Measurements from ENCODE around the gene GLB1L3.

Gene GLB1L3

GRCh38 chr11:134346101-134346975 is 70.2 kb downstream of the GLB1L3 start:
- no peak for DNase-seq

DNA sequence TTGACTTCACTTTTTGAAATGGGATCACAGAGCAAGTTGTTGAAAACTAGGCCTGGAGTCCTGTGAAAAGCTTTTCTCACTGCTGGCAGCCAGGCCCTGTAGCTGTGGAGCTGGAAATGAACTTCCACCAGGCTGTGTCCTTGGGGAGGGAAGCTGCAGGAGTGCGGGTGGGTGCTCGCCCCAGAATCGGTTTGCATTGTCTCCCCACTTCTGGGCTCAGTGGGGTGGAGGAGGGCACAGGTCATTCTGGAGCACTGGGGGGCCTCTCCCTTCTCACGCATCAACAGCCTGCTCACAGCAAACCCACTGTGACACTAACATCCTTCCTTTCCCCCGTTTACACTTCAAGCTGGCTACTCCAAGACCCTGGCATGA is 70.8 kb downstream of the GLB1L3 start:
- DNase-seq = no peak
- TF ChIP-seq, protein P1, sequence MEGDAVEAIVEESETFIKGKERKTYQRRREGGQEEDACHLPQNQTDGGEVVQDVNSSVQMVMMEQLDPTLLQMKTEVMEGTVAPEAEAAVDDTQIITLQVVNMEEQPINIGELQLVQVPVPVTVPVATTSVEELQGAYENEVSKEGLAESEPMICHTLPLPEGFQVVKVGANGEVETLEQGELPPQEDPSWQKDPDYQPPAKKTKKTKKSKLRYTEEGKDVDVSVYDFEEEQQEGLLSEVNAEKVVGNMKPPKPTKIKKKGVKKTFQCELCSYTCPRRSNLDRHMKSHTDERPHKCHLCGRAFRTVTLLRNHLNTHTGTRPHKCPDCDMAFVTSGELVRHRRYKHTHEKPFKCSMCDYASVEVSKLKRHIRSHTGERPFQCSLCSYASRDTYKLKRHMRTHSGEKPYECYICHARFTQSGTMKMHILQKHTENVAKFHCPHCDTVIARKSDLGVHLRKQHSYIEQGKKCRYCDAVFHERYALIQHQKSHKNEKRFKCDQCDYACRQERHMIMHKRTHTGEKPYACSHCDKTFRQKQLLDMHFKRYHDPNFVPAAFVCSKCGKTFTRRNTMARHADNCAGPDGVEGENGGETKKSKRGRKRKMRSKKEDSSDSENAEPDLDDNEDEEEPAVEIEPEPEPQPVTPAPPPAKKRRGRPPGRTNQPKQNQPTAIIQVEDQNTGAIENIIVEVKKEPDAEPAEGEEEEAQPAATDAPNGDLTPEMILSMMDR (IDR thresholded peaks at IDR 0.05; ENCODE audit: low read depth, low read length, missing control alignments) = no peak
- H3K36me3 ChIP-seq (replicated peaks) = no peaks in the 10 kb centered on the region

More at GRCh38 chr11:134346101-134346975, 70.2 kb downstream of the GLB1L3 start:
- H3K4me3 ChIP-seq (ENCODE audit: low read depth, low read length) = no peak overlapping the region
- in situ Hi-C loops (cut with HindIII; ENCODE audit: low pct_ligation_motif_present, low sequenced_read_pairs) = no loop called here
- no peaks in the 10 kb centered on the region for H3K36me3 ChIP-seq (replicated peaks)
- H3K27ac ChIP-seq = no peak overlapping the region
- H3K27me3 ChIP-seq (replicated peaks) = no peaks in the 10 kb centered on the region
- TF ChIP-seq, protein P1 (IDR thresholded peaks at IDR 0.05; ENCODE audit: low read depth, low read length, missing control alignments) = no peak

DNA sequence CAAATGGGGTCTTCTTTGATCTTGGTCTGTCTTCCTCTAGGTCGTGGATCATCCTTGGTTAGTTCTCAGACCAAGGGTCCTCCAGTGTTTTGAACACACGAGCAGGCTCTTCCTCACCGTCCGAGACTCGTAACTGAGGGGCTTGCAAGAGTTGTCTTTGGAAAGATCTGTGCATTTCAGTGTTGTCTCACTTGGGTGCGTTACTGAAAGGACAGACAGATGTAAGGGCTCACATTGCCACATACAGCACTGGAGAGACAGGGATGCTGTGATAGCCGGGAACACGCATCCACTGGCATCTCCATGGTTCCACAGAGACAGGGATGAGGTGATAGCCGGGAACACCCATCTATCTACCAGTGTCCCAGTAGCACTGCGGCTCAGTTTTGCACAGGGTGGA is 71.3 kb downstream of the GLB1L3 start:
- no peak overlapping the region for H3K4me3 ChIP-seq (ENCODE audit: low read depth, low read length)
- H3K36me3 ChIP-seq (replicated peaks) = no peaks in the 10 kb centered on the region
- TF ChIP-seq, protein P1 (IDR thresholded peaks at IDR 0.05; ENCODE audit: low read depth, low read length, missing control alignments) = no peak
- in situ Hi-C loops (cut with HindIII; ENCODE audit: low pct_ligation_motif_present, low sequenced_read_pairs) = no loop called here
- H3K27ac ChIP-seq = no peak overlapping the region
- H3K27me3 ChIP-seq (replicated peaks) = no peaks in the 10 kb centered on the region
- no peak for DNase-seq

More for the DNA sequence above, 70.8 kb downstream of the GLB1L3 start:
- Histone ChIP-seq H3K27ac (no peak overlapping the region), H3K4me3 (ENCODE audit: low read depth, low read length) (no peak overlapping the region), H3K27me3 (replicated peaks) (no peaks in the 10 kb centered on the region)
- in situ Hi-C loops (cut with HindIII; ENCODE audit: low pct_ligation_motif_present, low sequenced_read_pairs) = no loop called here

DNA sequence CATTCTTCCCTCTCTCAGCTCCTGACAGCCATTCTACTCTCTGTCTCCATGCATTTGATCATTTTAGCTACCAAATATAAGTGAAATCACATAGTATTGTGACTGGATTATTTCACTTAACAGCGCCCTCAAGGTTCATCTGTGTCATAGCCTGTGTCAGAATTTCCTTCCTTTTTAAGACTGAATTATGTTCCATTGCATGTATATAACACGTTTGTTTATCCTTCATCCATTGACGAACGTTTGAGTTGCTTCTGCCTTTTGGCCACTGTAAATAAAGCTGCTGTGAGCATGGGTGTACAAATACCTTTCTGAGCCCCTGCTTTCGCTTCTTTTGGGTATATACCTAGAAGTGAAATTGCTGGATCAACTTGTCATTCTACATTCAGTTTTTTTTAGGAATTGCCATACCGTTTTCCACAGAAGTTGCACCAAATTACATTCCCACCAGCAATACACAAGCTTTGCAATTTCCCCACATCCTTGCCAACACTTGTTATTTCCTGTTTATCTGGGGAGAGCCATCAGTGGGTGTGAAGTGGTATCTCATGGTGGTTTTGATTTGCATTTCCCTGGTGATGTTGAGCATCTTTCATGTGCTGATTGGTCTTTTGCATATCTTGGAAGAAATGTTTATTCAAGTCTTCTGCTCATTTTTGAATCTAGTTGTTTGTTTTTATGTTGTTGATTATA is 73.1 kb downstream of the GLB1L3 start:
- TF ChIP-seq, protein P1 (IDR thresholded peaks at IDR 0.05; ENCODE audit: low read depth, low read length, missing control alignments) = no peak
- Histone ChIP-seq H3K36me3 (replicated peaks) (no peaks in the 10 kb centered on the region), H3K27me3 (replicated peaks) (no peaks in the 10 kb centered on the region), H3K4me3 (ENCODE audit: low read depth, low read length) (no peak overlapping the region), H3K27ac (no peak overlapping the region)
- in situ Hi-C loops (cut with HindIII; ENCODE audit: low pct_ligation_motif_present, low sequenced_read_pairs) = no loop called here
- DNase-seq = no peak

DNA sequence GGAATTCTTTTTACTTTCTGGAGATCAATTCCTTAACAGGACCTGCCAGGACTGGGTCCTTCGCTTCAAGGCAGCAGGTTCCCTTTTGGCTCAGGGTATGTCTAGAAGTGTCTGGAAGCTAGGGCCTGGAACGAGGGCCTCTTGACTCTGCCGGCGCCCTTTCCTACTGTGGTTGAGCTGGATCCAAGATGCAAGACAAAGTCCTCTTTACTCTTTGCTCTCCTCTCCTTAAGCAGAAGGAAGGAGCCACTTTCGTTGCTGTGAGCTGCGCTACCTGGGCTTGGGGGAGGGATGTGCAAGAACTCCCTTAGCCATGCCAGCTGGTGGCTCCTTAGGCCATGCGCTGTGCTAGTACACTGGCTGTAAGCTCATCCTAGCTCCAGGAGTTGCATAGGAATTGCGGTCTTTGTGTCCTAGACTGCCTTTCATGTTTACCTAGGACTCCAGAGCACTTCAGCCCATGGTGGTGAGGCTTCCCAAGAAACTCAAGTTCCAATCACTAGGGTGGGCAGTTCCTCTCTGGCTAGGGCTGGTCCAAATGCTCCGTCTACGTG is 73.7 kb downstream of the GLB1L3 start:
- H3K36me3 ChIP-seq (replicated peaks) = no peaks in the 10 kb centered on the region
- in situ Hi-C loops (cut with HindIII; ENCODE audit: low pct_ligation_motif_present, low sequenced_read_pairs) = no loop called here
- no peaks in the 10 kb centered on the region for H3K27me3 ChIP-seq (replicated peaks)
- no peak for DNase-seq
- no peak overlapping the region for H3K4me3 ChIP-seq (ENCODE audit: low read depth, low read length)
- TF ChIP-seq, protein P1 (IDR thresholded peaks at IDR 0.05; ENCODE audit: low read depth, low read length, missing control alignments) = no peak
- H3K27ac ChIP-seq = no peak overlapping the region
